ENCODE results near the gene TRMT44.

TRMT44 gene

DNA sequence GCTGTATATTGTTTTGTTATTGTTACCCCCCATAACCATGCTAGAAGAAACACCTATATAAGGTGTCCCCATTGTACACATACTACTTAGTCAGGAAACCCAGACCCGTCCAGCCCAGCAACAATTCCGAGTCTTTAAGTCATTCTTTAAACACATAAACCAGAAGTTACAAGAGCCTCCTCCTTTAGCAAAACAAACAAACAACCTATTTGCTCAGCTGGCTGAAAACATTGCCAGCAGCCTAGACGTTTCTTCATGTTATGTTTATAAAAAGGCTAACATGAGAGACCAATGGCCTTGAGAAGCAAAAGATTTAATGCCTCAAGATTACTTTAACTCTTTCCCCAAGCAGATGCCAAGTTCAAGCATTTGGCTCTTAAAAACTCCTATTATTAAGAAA is 1.4 kb upstream of the TRMT44 start:
- Histone ChIP-seq H3K4me1 (ENCODE audit: insufficient read depth, low read length) (peaks cover 41% of the 10 kb centered on the region), H3K27ac (ENCODE audit: low read depth, low read length) (no peak overlapping the region), H3K9ac (ENCODE audit: low read length) (peak overlapping the region; percentile 84), H3K9me3 (ENCODE audit: low read length) (no peaks in the 10 kb centered on the region), H3K36me3 (ENCODE audit: insufficient read depth, low read length) (no peaks in the 10 kb centered on the region), H3K4me3 (ENCODE audit: low read depth in 1 of 2, low read length in 2 of 2) (no peak overlapping the region), H3K27me3 (ENCODE audit: control insufficient read depth in 1 of 2, insufficient read depth in 2 of 2, low read length in 2 of 2) (no peaks in the 10 kb centered on the region)

DNA sequence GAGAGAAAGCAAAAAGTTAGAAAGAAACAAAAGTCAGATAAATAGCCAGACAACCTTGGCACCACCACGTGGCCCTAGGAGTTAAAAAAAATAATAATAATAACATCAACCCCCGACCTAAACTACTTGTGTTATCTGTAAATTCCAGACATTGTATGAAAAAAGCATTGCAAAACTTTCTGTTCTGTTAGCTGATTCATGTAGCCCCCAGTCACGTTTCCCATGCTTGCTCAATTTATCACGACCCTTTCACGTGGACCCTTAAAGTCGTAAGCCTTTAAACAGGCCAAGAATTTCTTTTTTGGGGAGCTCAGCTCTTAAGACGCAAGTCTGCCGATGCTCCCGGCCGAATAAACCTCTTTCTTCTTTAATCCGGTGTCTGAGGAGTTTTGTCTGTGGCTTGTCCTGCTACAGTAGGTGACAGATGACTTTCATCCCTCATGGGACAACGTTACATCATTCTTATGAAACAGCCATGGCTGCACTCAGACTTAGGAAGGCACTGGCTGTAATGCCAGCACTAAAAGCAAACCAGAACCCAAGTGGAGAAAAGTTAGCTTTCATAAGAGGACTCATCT is 574 bp upstream of the TRMT44 start:
- Histone ChIP-seq H3K27ac (ENCODE audit: low read depth, low read length) (peak overlapping the region; percentile 94), H3K4me1 (ENCODE audit: insufficient read depth, low read length) (peaks cover 41% of the 10 kb centered on the region), H3K9me3 (ENCODE audit: low read length) (no peaks in the 10 kb centered on the region), H3K9ac (ENCODE audit: low read length) (peak overlapping the region; percentile 84), H3K4me3 (ENCODE audit: low read depth in 1 of 2, low read length in 2 of 2) (peak overlapping the region; percentile 86 to 90), H3K36me3 (ENCODE audit: insufficient read depth, low read length) (no peaks in the 10 kb centered on the region), H3K27me3 (ENCODE audit: control insufficient read depth in 1 of 2, insufficient read depth in 2 of 2, low read length in 2 of 2) (no peaks in the 10 kb centered on the region)

DNA sequence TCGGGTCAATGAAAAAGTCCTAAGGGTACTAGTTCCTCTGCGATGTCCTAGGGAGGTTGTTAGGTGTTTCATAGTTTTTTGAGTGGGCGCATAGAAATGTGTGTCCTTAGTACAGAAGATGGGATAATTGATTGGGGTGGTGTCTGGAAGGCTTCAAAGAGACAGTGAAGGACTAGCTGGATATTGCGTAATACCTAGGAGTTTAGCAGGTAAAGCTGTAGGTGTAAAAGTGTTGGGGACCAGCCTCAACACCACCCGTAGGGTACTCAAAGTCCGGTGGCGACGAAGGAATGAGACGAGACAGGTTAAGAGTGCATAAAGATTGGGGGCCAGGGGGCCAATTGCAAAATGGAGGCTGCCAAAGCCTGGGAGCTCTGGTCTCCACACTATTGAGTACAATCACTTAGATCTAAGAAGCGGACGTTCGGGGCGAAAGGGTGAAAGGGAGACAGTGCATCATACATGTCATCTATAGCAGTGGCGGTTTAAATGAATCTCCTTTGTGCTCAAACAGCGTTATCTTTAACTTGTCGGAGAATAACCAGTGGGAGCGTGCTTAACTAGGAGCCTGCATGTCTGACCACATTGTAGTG is 1.0 kb downstream of the TRMT44 start:
- Histone ChIP-seq H3K27ac (ENCODE audit: low read depth, low read length) (peak overlapping the region; percentile 94), H3K4me1 (ENCODE audit: insufficient read depth, low read length) (peaks cover 41% of the 10 kb centered on the region), H3K36me3 (ENCODE audit: insufficient read depth, low read length) (peaks cover 6% of the 10 kb centered on the region), H3K4me3 (ENCODE audit: low read depth in 1 of 2, low read length in 2 of 2) (peak overlapping the region; percentile 86 to 90), H3K27me3 (ENCODE audit: control insufficient read depth in 1 of 2, insufficient read depth in 2 of 2, low read length in 2 of 2) (no peaks in the 10 kb centered on the region), H3K9ac (ENCODE audit: low read length) (peak overlapping the region; percentile 84), H3K9me3 (ENCODE audit: low read length) (no peaks in the 10 kb centered on the region)

DNA sequence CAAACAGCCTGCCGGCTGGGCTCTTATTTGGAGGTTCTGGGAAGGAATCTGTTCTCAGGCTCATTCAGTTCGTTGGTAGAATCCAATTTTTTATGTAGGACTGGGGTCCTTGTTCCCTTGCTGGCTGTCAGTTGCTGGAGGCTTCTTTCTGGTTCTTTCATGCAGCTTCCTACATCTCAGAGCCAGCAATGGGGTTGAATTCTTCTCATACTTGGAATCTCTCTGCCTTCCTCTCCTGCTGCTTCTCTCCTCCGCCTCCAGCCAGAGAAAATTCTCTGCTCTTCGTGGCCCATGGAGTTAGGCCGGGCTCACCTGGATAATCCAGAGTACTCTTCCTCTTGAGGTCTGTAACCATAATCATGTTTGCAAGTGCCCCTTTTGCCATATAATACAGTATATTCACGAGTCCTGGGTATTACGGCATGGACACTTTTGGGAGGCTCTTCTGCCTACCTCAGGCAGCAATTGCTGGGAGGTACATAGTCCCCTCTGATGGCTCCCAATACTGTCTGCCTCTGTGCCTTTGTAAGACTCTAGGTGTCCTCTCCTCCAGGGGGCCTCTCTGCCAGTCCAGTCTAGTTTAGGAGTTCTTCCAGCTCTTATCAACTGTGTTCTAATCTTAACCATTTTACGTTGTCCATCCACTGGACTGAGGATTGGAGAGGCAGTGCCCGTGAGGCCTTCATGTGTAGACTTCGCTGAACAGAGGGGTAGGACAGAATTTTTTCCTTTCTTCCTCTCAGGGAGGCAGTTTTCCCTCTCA is 2.2 kb downstream of the TRMT44 start:
- no peak overlapping the region for H3K4me3 ChIP-seq (ENCODE audit: low read depth in 1 of 2, low read length in 2 of 2)
- H3K27ac ChIP-seq (ENCODE audit: low read depth, low read length), result no peak overlapping the region
- peaks cover 17% of the 10 kb centered on the region for H3K36me3 ChIP-seq (ENCODE audit: insufficient read depth, low read length)

DNA sequence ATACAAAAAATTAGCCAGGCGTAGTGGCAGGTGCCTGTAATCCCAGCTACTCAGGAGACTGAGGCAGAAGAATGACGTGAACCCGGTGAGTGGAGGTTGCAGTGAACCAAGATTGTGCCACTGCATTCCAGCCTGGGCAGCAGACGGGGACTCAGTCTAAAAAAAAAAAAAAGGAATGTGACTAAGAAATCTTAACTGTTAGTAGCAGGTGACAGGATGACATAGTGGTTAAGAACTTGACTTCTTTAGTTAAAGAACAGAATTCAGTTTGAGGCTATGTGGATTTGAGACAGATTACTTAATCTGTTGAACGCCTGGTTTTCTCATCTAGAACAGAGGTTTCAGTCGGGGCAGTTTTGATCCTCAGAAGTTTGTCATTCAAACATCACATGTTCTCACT is 3.2 kb downstream of the TRMT44 start:
- peaks cover 24% of the 10 kb centered on the region for H3K36me3 ChIP-seq (ENCODE audit: insufficient read depth, low read length)
- no peak overlapping the region for H3K27ac ChIP-seq (ENCODE audit: low read depth, low read length)
- no peaks in the 10 kb centered on the region for H3K27me3 ChIP-seq (ENCODE audit: control insufficient read depth in 1 of 2, insufficient read depth in 2 of 2, low read length in 2 of 2)
- H3K9ac ChIP-seq (ENCODE audit: low read length), result no peak overlapping the region
- H3K4me1 ChIP-seq (ENCODE audit: insufficient read depth, low read length), result peaks cover 37% of the 10 kb centered on the region
- H3K9me3 ChIP-seq (ENCODE audit: low read length), result no peaks in the 10 kb centered on the region
- no peak overlapping the region for H3K4me3 ChIP-seq (ENCODE audit: low read depth in 1 of 2, low read length in 2 of 2)

More for the DNA sequence above, 2.2 kb downstream of the TRMT44 start:
- no peaks in the 10 kb centered on the region for H3K9me3 ChIP-seq (ENCODE audit: low read length)
- H3K27me3 ChIP-seq (ENCODE audit: control insufficient read depth in 1 of 2, insufficient read depth in 2 of 2, low read length in 2 of 2), result no peaks in the 10 kb centered on the region
- peaks cover 41% of the 10 kb centered on the region for H3K4me1 ChIP-seq (ENCODE audit: insufficient read depth, low read length)
- no peak overlapping the region for H3K9ac ChIP-seq (ENCODE audit: low read length)

DNA sequence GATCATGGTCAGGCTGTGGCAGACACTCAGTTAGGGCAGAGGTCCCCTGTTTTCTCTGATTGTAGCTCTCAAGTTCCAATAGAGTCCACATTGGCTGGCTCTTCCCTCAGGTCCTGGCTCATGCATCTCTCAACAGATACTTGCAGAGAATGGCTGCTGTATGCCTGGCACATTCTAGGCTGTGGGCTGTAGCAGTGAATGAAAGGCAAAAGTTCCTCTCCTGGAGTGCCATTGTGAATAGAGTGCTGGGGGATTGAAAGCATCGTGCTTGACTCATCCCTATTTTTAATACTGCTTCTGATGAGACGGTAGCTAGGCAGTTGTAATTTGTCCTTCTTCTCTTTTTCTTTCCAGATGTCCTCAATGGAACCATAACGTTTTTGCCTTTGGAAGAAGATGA is 5.5 kb downstream of the TRMT44 start:
- no peaks in the 10 kb centered on the region for H3K9me3 ChIP-seq (ENCODE audit: low read length)
- H3K36me3 ChIP-seq (ENCODE audit: insufficient read depth, low read length), result peaks cover 35% of the 10 kb centered on the region
- H3K4me3 ChIP-seq (ENCODE audit: low read depth in 1 of 2, low read length in 2 of 2), result no peak overlapping the region
- H3K27me3 ChIP-seq (ENCODE audit: control insufficient read depth in 1 of 2, insufficient read depth in 2 of 2, low read length in 2 of 2), result no peaks in the 10 kb centered on the region
- peaks cover 23% of the 10 kb centered on the region for H3K4me1 ChIP-seq (ENCODE audit: insufficient read depth, low read length)
- no peak overlapping the region for H3K27ac ChIP-seq (ENCODE audit: low read depth, low read length)
- no peak overlapping the region for H3K9ac ChIP-seq (ENCODE audit: low read length)

DNA sequence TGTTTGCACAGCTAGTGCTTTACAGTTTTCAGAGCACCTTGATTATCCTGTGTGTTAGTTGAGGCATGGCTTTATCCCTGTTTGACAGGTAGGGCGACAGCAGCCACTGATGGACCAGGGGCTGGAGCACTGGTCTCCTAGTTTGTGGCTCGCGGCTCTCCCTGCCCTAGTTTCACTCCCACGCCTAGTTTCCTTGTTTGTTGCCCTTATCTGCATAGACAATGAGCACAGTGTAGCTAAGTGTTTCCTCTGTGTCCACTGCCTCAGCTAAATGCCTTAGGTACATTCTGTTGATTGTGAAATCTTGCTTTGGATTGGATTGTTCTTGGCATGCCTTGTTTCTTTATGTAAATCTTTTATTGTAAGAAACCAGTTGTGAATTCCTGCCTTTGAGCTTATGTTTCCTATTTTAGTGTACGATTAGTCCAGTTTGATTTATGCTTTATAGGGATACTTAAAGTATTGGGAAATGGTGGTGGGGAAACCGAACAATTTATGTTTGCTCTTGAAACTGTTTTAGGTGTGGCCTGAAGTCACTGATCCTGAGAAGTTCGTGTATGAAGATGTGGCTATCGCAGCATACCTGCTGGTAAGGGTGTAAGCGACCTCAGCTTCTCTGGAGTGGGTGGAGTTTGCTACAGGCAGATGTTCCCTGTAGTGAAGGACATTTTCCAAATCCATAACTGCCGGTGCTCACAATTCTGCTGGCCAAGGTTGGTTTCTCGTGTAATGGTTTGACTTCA is 11.0 kb downstream of the TRMT44 start:
- Histone ChIP-seq H3K4me3 (ENCODE audit: low read depth in 1 of 2, low read length in 2 of 2) (no peak overlapping the region), H3K4me1 (ENCODE audit: insufficient read depth, low read length) (no peaks in the 10 kb centered on the region), H3K36me3 (ENCODE audit: insufficient read depth, low read length) (peaks cover 80% of the 10 kb centered on the region), H3K9ac (ENCODE audit: low read length) (no peak overlapping the region), H3K27me3 (ENCODE audit: control insufficient read depth in 1 of 2, insufficient read depth in 2 of 2, low read length in 2 of 2) (no peaks in the 10 kb centered on the region), H3K9me3 (ENCODE audit: low read length) (no peaks in the 10 kb centered on the region), H3K27ac (ENCODE audit: low read depth, low read length) (no peak overlapping the region)

DNA sequence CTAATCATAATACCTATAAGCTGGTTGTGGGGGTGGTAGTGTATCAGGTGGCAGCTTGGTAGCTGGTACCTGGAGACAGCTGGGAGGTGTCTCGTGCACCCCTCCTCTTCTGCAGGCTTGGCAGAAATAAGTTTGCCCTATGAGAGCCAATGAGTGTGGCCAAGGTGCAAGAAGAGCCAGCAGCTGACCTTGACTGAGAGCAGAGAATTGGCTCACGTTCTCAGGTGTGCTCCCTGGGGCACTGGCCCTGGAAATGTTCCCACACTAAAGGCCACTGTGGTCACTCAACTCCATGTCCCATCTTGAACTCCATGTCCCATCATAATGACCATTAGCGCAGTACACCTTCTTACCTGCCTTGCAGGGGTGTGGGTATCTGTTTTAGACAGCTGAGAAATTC is 13.4 kb downstream of the TRMT44 start:
- H3K36me3 ChIP-seq (ENCODE audit: insufficient read depth, low read length), result peaks cover 60% of the 10 kb centered on the region

DNA sequence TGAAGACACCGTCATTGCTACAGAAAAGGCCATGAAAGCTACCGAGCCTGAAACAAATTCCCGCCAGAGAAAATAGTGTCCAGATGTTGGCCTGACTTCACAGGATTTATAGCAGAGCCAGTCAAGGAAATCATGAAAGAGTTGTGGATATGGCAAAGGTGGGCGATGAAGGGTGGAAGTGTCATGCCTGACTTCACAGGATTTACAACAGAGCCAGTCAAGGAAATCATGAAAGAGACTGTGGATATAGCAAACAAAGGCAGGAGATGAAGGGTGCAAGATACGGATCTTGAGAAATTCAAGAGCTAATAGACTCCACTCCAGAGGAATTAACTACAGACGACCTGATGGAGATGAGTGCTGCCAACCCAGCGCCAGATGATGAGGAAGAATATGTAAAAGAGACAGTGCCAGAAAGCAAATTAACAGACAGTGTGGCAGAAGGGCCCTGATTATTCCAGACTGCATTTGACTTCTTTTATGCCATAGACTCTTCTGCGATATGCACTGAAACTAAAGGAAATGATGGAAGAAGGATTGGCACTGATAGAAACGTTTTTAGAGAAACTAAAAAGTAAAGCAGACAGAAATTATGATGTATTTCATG is 17.2 kb downstream of the TRMT44 start:
- Histone ChIP-seq H3K9me3 (ENCODE audit: low read length) (no peaks in the 10 kb centered on the region), H3K36me3 (ENCODE audit: insufficient read depth, low read length) (peaks cover 43% of the 10 kb centered on the region)

More for the DNA sequence above, 13.4 kb downstream of the TRMT44 start:
- Histone ChIP-seq H3K27ac (ENCODE audit: low read depth, low read length) (no peak overlapping the region), H3K4me3 (ENCODE audit: low read depth in 1 of 2, low read length in 2 of 2) (no peak overlapping the region), H3K9ac (ENCODE audit: low read length) (no peak overlapping the region), H3K9me3 (ENCODE audit: low read length) (no peaks in the 10 kb centered on the region), H3K27me3 (ENCODE audit: control insufficient read depth in 1 of 2, insufficient read depth in 2 of 2, low read length in 2 of 2) (no peaks in the 10 kb centered on the region), H3K4me1 (ENCODE audit: insufficient read depth, low read length) (no peaks in the 10 kb centered on the region)

DNA sequence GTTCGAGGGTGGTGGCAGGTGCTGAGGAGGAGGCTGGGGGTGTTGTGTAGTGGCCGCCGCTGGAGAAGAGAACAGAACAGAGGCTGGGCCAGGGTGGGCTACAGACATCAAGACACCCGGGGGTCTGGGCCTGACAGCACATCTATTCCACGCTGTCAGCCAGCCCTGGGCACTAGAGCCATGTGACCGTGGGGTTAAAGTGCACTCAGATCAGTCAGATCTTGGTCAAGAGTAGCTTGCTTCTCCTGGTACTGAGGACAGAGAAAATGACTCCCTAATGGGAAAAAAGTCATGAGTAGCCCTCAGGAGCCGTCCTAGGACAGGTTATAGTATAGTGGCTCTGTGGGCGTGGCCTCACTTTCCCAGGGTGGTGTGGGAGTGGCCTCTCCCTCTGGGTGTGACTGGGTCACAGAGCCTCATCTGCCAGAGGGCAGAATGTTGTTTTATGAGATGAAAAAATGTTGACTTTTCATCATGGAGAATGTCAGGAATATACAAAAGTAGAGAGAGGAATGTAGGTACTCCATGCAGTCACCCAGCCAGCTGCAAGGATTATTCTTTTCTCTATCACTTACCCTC is 19.4 kb downstream of the TRMT44 start:
- H3K27ac ChIP-seq (ENCODE audit: low read depth, low read length), result no peak overlapping the region
- H3K9ac ChIP-seq (ENCODE audit: low read length), result no peak overlapping the region
- H3K9me3 ChIP-seq (ENCODE audit: low read length), result no peaks in the 10 kb centered on the region
- no peaks in the 10 kb centered on the region for H3K27me3 ChIP-seq (ENCODE audit: control insufficient read depth in 1 of 2, insufficient read depth in 2 of 2, low read length in 2 of 2)
- no peak overlapping the region for H3K4me3 ChIP-seq (ENCODE audit: low read depth in 1 of 2, low read length in 2 of 2)
- no peaks in the 10 kb centered on the region for H3K4me1 ChIP-seq (ENCODE audit: insufficient read depth, low read length)
- H3K36me3 ChIP-seq (ENCODE audit: insufficient read depth, low read length), result peaks cover 28% of the 10 kb centered on the region

More for the DNA sequence above, 17.2 kb downstream of the TRMT44 start:
- Histone ChIP-seq H3K4me3 (ENCODE audit: low read depth in 1 of 2, low read length in 2 of 2) (no peak overlapping the region), H3K9ac (ENCODE audit: low read length) (no peak overlapping the region), H3K27me3 (ENCODE audit: control insufficient read depth in 1 of 2, insufficient read depth in 2 of 2, low read length in 2 of 2) (no peaks in the 10 kb centered on the region), H3K4me1 (ENCODE audit: insufficient read depth, low read length) (no peaks in the 10 kb centered on the region), H3K27ac (ENCODE audit: low read depth, low read length) (no peak overlapping the region)

DNA sequence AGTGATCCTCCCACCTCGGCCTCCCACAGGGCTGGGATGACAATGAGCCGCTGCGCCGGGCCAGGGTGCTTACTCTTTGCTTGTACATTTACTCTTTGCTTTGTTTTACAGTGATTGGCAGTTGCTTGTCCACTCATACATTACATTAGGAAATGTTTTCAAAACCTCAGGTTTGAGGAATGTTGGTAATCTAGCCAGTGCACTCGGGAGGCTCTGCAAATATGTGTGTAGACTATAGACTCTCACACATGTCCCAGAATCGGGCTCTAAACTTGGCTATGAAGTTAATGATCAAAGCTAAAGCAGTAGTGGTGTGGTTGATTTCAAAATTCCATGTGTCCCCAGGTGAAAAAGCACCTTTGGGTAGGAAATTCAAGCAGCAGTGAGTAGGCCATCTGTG is 20.5 kb downstream of the TRMT44 start:
- Histone ChIP-seq H3K36me3 (ENCODE audit: insufficient read depth, low read length) (peaks cover 30% of the 10 kb centered on the region), H3K9ac (ENCODE audit: low read length) (no peak overlapping the region), H3K4me3 (ENCODE audit: low read depth in 1 of 2, low read length in 2 of 2) (no peak overlapping the region), H3K9me3 (ENCODE audit: low read length) (no peaks in the 10 kb centered on the region), H3K27me3 (ENCODE audit: control insufficient read depth in 1 of 2, insufficient read depth in 2 of 2, low read length in 2 of 2) (no peaks in the 10 kb centered on the region), H3K4me1 (ENCODE audit: insufficient read depth, low read length) (no peaks in the 10 kb centered on the region), H3K27ac (ENCODE audit: low read depth, low read length) (no peak overlapping the region)
